Vagina (tissue), 2 donors: ENCODE results near the gene PDGFRA. TPM values are rescaled to one million over a fixed set of nuclear protein-coding genes. Genes with fewer than 3 reads are reported as not detected.
A peak's percentile ranks its signal among the peaks of the same experiment; 100 is the strongest.
"Not testable (repeated sequence)": the region's sequence is repeated elsewhere in the genome, so short reads cannot be mapped to it uniquely, and the experiment has no call there.

Source experiments
- DNase-seq, 2 donors: peaks; one replicate each; pipeline ENCODE4 v3.0.0-alpha.2; 2017; ENCODE audit errors: extremely low spot score in 2 of 2
- H3K27ac ChIP-seq: fragments of 200-600 bp; sonication (generic); one replicate; pipeline ENCODE4 v1.5.1; 2019
- H3K27me3 ChIP-seq: fragments of 200-600 bp; sonication (generic); one replicate; pipeline ENCODE4 v1.5.1; 2019
- H3K36me3 ChIP-seq, 2 donors: fragments of 200-600 bp; sonication (generic); one replicate each; pipeline ENCODE4 v1.5.1; 2017 to 2019
- H3K4me1 ChIP-seq: fragments of 200-600 bp; sonication (generic); one replicate; pipeline ENCODE4 v1.5.1; 2019
- H3K4me3 ChIP-seq, 2 donors: fragments of 200-600 bp; sonication (generic); 1 replicate in 1 of 2; 2 replicates in 1 of 2; pipeline ENCODE4 v1.5.1; 2016 to 2019
- H3K9me3 ChIP-seq: fragments of 200-600 bp; sonication (generic); one replicate; pipeline ENCODE4 v1.5.1; 2019
- POLR2A ChIP-seq, 2 donors: fragments of 450-650 bp; IDR thresholded peaks; one replicate each; pipeline ENCODE4 v1.6.1; 2017; ENCODE audit warnings: antibody characterized with exemption in 2 of 2, mild to moderate bottlenecking in 2 of 2, moderate library complexity in 2 of 2
- POLR2AphosphoS5 ChIP-seq, 2 donors: sonication (generic); formaldehyde crosslinking; IDR thresholded peaks; one replicate each; pipeline ENCODE4 v1.9.0; 2017; ENCODE audit warnings: antibody characterized with exemption in 2 of 2, mild to moderate bottlenecking in 2 of 2, low read depth in 1 of 2; ENCODE audit not compliant: insufficient read depth in 1 of 2
- intact Hi-C: fragments of 100-400 bp; cut with DNase I; formaldehyde crosslinking; loops from one replicate; pipeline ENCODE4 v1.15.1; 2023
- total RNA-seq: library from RNA; depleted of rRNA; stranded (reverse); fragments of >200 nt; gene quantifications from one replicate; pipeline ENCODE4 v1.2.3, GENCODE V29; 2016
- TF ChIP-seq, protein P1 (sequence below), 3 experiments: fragments of 450-650 bp in 2 of 3; fragments of 200-600 bp in 1 of 3; sonication (generic) in 1 of 3; IDR thresholded peaks; one replicate each; pipeline ENCODE4 v1.5.1; 2017 to 2019; ENCODE audit warnings: antibody characterized with exemption in 3 of 3, mild to moderate bottlenecking in 2 of 3, moderate library complexity in 2 of 3

PDGFRA gene
- total RNA-seq, 1 donor from 2014 or later: 141 TPM

GRCh38 chr4:54238389-54238788 is 9.3 kb downstream of the PDGFRA start:
- intact Hi-C loops: loop anchor here (10.0 kb wide), 2 partner anchors 174 to 864 kb away; partner anchors contain the start of genes CHIC2 and FIP1L1
- Histone ChIP-seq H3K27me3 (no peaks in the 10 kb centered on the region), H3K4me1 (peaks cover 21% of the 10 kb centered on the region), H3K36me3 (no peaks in the 10 kb centered on the region), H3K27ac (no peak overlapping the region), H3K9me3 (peaks cover 9% of the 10 kb centered on the region), H3K4me3 (no peak overlapping the region)
- DNase-seq: peak in 1 of 2 donors; percentile 64
- TF ChIP-seq POLR2AphosphoS5 (IDR thresholded peaks at IDR 0.05; ENCODE audit: insufficient read depth in 1 of 2, low read depth in 1 of 2) (no peak), POLR2A (IDR thresholded peaks at IDR 0.05) (no peak)
- TF ChIP-seq, protein P1, sequence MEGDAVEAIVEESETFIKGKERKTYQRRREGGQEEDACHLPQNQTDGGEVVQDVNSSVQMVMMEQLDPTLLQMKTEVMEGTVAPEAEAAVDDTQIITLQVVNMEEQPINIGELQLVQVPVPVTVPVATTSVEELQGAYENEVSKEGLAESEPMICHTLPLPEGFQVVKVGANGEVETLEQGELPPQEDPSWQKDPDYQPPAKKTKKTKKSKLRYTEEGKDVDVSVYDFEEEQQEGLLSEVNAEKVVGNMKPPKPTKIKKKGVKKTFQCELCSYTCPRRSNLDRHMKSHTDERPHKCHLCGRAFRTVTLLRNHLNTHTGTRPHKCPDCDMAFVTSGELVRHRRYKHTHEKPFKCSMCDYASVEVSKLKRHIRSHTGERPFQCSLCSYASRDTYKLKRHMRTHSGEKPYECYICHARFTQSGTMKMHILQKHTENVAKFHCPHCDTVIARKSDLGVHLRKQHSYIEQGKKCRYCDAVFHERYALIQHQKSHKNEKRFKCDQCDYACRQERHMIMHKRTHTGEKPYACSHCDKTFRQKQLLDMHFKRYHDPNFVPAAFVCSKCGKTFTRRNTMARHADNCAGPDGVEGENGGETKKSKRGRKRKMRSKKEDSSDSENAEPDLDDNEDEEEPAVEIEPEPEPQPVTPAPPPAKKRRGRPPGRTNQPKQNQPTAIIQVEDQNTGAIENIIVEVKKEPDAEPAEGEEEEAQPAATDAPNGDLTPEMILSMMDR (IDR thresholded peaks at IDR 0.05): no peak

GRCh38 chr4:54241268-54241823 is 12.3 kb downstream of the PDGFRA start:
- H3K4me1 ChIP-seq, DNase-seq, intact Hi-C loops, H3K27me3 ChIP-seq, H3K36me3 ChIP-seq, H3K27ac ChIP-seq, H3K4me3 ChIP-seq, H3K9me3 ChIP-seq: not testable (repeated sequence)

DNA sequence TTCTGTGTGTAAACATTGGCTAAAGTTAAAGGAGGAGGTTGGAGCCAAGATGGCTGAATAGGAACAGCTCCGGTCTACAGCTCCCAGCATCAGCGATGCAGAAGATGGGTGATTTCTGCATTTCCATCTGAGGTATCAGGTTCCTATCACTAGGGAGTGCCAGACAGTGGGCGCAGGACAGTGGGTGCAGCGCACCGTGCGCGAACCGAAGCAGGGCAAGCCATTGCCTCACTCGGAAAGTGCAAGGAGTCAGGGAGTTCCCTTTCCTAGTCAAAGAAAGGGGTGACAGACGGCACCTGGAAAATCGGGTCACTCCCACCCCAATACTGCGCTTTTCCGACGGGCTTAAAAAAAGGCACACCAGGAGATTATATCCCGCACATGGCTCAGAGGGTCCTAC is 14.4 kb downstream of the PDGFRA start:
- H3K4me3 ChIP-seq, H3K27ac ChIP-seq, H3K27me3 ChIP-seq, H3K4me1 ChIP-seq, H3K9me3 ChIP-seq, intact Hi-C loops, H3K36me3 ChIP-seq: not testable (repeated sequence)
- peak in 1 of 2 donors; percentile 40 for DNase-seq

GRCh38 chr4:54252312-54252711 is 23.2 kb downstream of the PDGFRA start:
- H3K4me1 ChIP-seq: peaks cover 16% of the 10 kb centered on the region
- H3K27ac ChIP-seq, H3K4me3 ChIP-seq, intact Hi-C loops, H3K36me3 ChIP-seq, DNase-seq, H3K9me3 ChIP-seq, H3K27me3 ChIP-seq: not testable (repeated sequence)

GRCh38 chr4:54254116-54254914 is 25.2 kb downstream of the PDGFRA start:
- DNase-seq: no peak

DNA sequence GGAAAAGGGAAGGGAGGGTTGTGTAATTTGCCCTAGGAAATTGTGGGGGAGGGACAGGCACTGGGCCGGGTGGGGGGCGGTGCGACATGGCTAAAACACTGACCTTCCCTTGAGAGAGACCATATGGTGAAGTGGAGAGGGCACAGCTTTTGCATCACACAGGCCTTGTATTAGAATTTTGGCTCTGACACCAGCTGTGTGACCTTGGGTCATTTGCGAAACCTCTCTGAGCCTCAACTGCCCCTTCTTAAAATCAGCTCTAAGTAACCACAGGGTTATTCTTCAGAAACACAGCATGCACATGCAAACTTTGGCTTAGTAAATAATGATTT is 25.8 kb downstream of the PDGFRA start:
- Histone ChIP-seq H3K27ac (no peak overlapping the region), H3K27me3 (no peaks in the 10 kb centered on the region), H3K4me3 (no peak overlapping the region), H3K4me1 (peaks cover 26% of the 10 kb centered on the region), H3K36me3 (no peaks in the 10 kb centered on the region), H3K9me3 (no peaks in the 10 kb centered on the region)
- DNase-seq: no peak
- intact Hi-C loops: no loop called here
- TF ChIP-seq POLR2AphosphoS5 (IDR thresholded peaks at IDR 0.05; ENCODE audit: insufficient read depth in 1 of 2, low read depth in 1 of 2) (no peak), POLR2A (IDR thresholded peaks at IDR 0.05) (no peak)
- TF ChIP-seq, protein P1 (IDR thresholded peaks at IDR 0.05): no peak

More at GRCh38 chr4:54254116-54254914, 25.2 kb downstream of the PDGFRA start:
- peaks cover 26% of the 10 kb centered on the region for H3K4me1 ChIP-seq
- H3K27ac ChIP-seq: no peak overlapping the region
- TF ChIP-seq POLR2A (IDR thresholded peaks at IDR 0.05) (no peak), POLR2AphosphoS5 (IDR thresholded peaks at IDR 0.05; ENCODE audit: insufficient read depth in 1 of 2, low read depth in 1 of 2) (no peak)
- TF ChIP-seq, protein P1 (IDR thresholded peaks at IDR 0.05): no peak
- no peak overlapping the region for H3K4me3 ChIP-seq
- intact Hi-C loops: no loop called here
- no peaks in the 10 kb centered on the region for H3K27me3 ChIP-seq
- no peaks in the 10 kb centered on the region for H3K9me3 ChIP-seq
- no peaks in the 10 kb centered on the region for H3K36me3 ChIP-seq
